ENCODE data around the gene VPS16. TPM values are rescaled to one million over a fixed set of nuclear protein-coding genes. Genes with fewer than 3 reads are reported as not detected.

VPS16 gene
- total RNA-seq, 6 experiments from 2014 or later, result 17.2 to 22.2 (median 19.1) TPM

GRCh38 chr20:2849529-2849928, 9.0 kb downstream of the VPS16 start:
- H3K27me3 ChIP-seq, result no peaks in the 10 kb centered on the region
- no peak overlapping the region for H3K27ac ChIP-seq
- intact Hi-C loops (cut with DNase I), result no loop called here
- 100% methylated on average over 1 of the region's 4 CpGs for WGBS (ENCODE audit: insufficient coverage, low coverage, low lambda C conversion rate, missing lambda C conversion rate)
- no peak for TF ChIP-seq CTCF (IDR thresholded peaks at IDR 0.05)
- no peak for TF ChIP-seq POLR2A (IDR thresholded peaks at IDR 0.05)
- H3K4me3 ChIP-seq, result no peak overlapping the region
- H3K4me1 ChIP-seq, result no peaks in the 10 kb centered on the region
- ATAC-seq (no peak), DNase-seq (no peak)
- no peaks in the 10 kb centered on the region for H3K9me3 ChIP-seq
- no peaks in the 10 kb centered on the region for H3K36me3 ChIP-seq

DNA sequence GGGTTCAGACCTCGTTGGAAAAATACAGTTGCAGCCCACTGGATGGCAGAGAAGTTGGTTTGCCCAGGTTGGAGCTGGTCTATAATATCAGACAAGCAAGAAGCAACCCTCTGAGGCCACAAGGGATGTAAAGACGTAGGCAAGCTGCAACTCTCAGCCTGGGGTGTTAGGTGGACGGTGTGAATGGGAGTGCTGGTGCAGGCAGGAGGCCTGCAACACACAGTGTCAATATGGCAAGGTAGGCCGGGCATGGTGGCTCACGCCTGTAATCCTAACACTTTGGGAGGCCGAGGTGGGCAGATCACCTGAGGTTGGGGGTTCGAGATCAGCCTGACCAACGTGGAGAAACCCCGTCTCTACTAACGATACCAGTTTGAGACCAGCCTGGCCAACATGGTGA, 10.5 kb downstream of the VPS16 start:
- Histone ChIP-seq H3K36me3 (no peaks in the 10 kb centered on the region), H3K4me3 (no peak overlapping the region), H3K27me3 (no peaks in the 10 kb centered on the region), H3K27ac (no peak overlapping the region), H3K9me3 (no peaks in the 10 kb centered on the region), H3K4me1 (no peaks in the 10 kb centered on the region)
- intact Hi-C loops (cut with DNase I), result no loop called here
- TF ChIP-seq POLR2A (IDR thresholded peaks at IDR 0.05) (no peak), CTCF (IDR thresholded peaks at IDR 0.05) (no peak)
- ATAC-seq, result peak in 1 of 4 donors; percentile 9
- DNase-seq, result no peak
- WGBS (ENCODE audit: insufficient coverage, low coverage, low lambda C conversion rate, missing lambda C conversion rate), result 80% methylated on average over 1 of the region's 10 CpGs

GRCh38 chr20:2858591-2858990, 18.0 kb downstream of the VPS16 start:
- Histone ChIP-seq H3K36me3 (peaks cover 0 to 14% (median 3%) of the 10 kb centered on the region in 4 donors), H3K27me3 (no peaks in the 10 kb centered on the region), H3K27ac (no peak overlapping the region), H3K4me3 (no peak overlapping the region), H3K4me1 (no peaks in the 10 kb centered on the region), H3K9me3 (no peaks in the 10 kb centered on the region)
- ATAC-seq, result no peak
- DNase-seq, result no peak
- no peak for TF ChIP-seq CTCF (IDR thresholded peaks at IDR 0.05)
- no peak for TF ChIP-seq POLR2A (IDR thresholded peaks at IDR 0.05)
- intact Hi-C loops (cut with DNase I), result no loop called here
- WGBS (ENCODE audit: insufficient coverage, low coverage, low lambda C conversion rate, missing lambda C conversion rate), result 90% methylated on average over 1 of the region's 2 CpGs

- intact Hi-C loops (cut with DNase I), result loop anchor here in 1 of 2 donors (10.0 kb wide), 1 partner anchor 105 kb away; no protein-coding TSS in a partner anchor
- Histone ChIP-seq H3K4me1 (no peaks in the 10 kb centered on the region), H3K27me3 (no peaks in the 10 kb centered on the region), H3K36me3 (peaks cover 0 to 21% (median 3%) of the 10 kb centered on the region in 4 donors), H3K9me3 (no peaks in the 10 kb centered on the region), H3K27ac (no peak overlapping the region), H3K4me3 (no peak overlapping the region)
- 82% methylated on average over 3 of the region's 4 CpGs for WGBS (ENCODE audit: insufficient coverage, low coverage, low lambda C conversion rate, missing lambda C conversion rate)
- ATAC-seq, result no peak
- TF ChIP-seq POLR2A (IDR thresholded peaks at IDR 0.05) (no peak), CTCF (IDR thresholded peaks at IDR 0.05) (no peak)
- DNase-seq, result no peak
Measured at GRCh38 chr20:2859330-2860121, 19.0 kb downstream of the VPS16 start.
